ENCODE measurements around the gene GEMIN7.

GEMIN7 gene

GRCh38 chr19:45090034-45090433 is 11.0 kb downstream of the GEMIN7 start:
- DNase-seq (ENCODE audit: low read depth), result no peak
- H3K4me3 ChIP-seq (ENCODE audit: low read depth, low read length), result no peak overlapping the region
- no peak for TF ChIP-seq CTCF (IDR thresholded peaks at IDR 0.05; ENCODE audit: low read depth, low read length)
- TF ChIP-seq MYC (IDR thresholded peaks at IDR 0.05; ENCODE audit: low read depth, low read length), result no peak
- no peak for TF ChIP-seq POLR2A (IDR thresholded peaks at IDR 0.05; ENCODE audit: extremely low read depth, insufficient read length)
- no peak for TF ChIP-seq MAX (IDR thresholded peaks at IDR 0.05; ENCODE audit: low read depth, low read length)

GRCh38 chr19:45090606-45091005 is 11.5 kb downstream of the GEMIN7 start:
- H3K4me3 ChIP-seq (ENCODE audit: low read depth, low read length), result no peak overlapping the region
- DNase-seq (ENCODE audit: low read depth), result no peak
- TF ChIP-seq MYC (IDR thresholded peaks at IDR 0.05; ENCODE audit: low read depth, low read length) (no peak), POLR2A (IDR thresholded peaks at IDR 0.05; ENCODE audit: extremely low read depth, insufficient read length) (no peak), CTCF (IDR thresholded peaks at IDR 0.05; ENCODE audit: low read depth, low read length) (no peak), MAX (IDR thresholded peaks at IDR 0.05; ENCODE audit: low read depth, low read length) (no peak)

- DNase-seq (ENCODE audit: low read depth), result no peak
- no peak overlapping the region for H3K4me3 ChIP-seq (ENCODE audit: low read depth, low read length)
- no peak for TF ChIP-seq CTCF (IDR thresholded peaks at IDR 0.05; ENCODE audit: low read depth, low read length)
- TF ChIP-seq MYC (IDR thresholded peaks at IDR 0.05; ENCODE audit: low read depth, low read length), result no peak
- no peak for TF ChIP-seq MAX (IDR thresholded peaks at IDR 0.05; ENCODE audit: low read depth, low read length)
- TF ChIP-seq POLR2A (IDR thresholded peaks at IDR 0.05; ENCODE audit: extremely low read depth, insufficient read length), result no peak
Observed at GRCh38 chr19:45091031-45091923, 12.2 kb downstream of the GEMIN7 start.

- H3K4me3 ChIP-seq (ENCODE audit: low read depth, low read length), result peak within 1 kb of the TSS; percentile 83
- TF ChIP-seq CTCF (IDR thresholded peaks at IDR 0.05; ENCODE audit: low read depth, low read length) (no peak), MAX (IDR thresholded peaks at IDR 0.05; ENCODE audit: low read depth, low read length) (no peak), POLR2A (IDR thresholded peaks at IDR 0.05; ENCODE audit: extremely low read depth, insufficient read length) (no peak)
- peak; percentile 88 for DNase-seq (ENCODE audit: low read depth)
Observed at GRCh38 chr19:45092747-45093678, 14.0 kb downstream of the GEMIN7 start, which contains the start of gene PPP1R37. Gene PPP1R37 (plus strand): TSS chr19:45093179. CDS start chr19:45093326, 147 bp downstream.

DNA sequence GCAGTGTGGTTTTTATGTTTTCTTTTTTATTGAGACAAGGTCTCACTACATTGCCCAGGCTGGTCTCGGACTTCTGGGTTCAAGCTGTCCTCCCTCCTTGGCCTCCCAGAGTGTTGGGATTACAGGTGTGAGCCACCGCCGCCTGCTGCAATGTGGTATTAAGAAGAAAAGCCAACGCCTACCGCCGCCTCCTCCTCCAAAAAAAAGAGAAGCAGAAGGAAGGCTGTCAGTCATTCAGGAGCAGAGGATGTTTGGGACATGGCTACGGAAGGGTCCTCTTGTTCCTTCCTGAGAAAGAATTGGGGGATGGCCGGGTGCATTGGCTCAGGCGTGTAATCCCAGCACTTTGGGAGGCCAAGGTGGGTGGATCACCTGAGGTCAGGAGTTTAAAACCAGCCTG is 15.1 kb downstream of the GEMIN7 start:
- TF ChIP-seq MAX (IDR thresholded peaks at IDR 0.05; ENCODE audit: low read depth, low read length), result no peak
- TF ChIP-seq POLR2A (IDR thresholded peaks at IDR 0.05; ENCODE audit: extremely low read depth, insufficient read length), result no peak
- no peak for TF ChIP-seq MYC (IDR thresholded peaks at IDR 0.05; ENCODE audit: low read depth, low read length)
- no peak for TF ChIP-seq CTCF (IDR thresholded peaks at IDR 0.05; ENCODE audit: low read depth, low read length)
- DNase-seq (ENCODE audit: low read depth), result no peak
- peak overlapping the region; percentile 83 for H3K4me3 ChIP-seq (ENCODE audit: low read depth, low read length)

Measured in NB4 (cell line).